ENCODE measurements around the gene DCLK2.

The DCLK2 gene

GRCh38 chr4:150123087-150123486, 44.8 kb downstream of the DCLK2 start:
- peak; percentile 68 for DNase-seq

- no peak for DNase-seq
These were observed 45.8 kb downstream of the DCLK2 start for GRCh38 chr4:150123796-150124677.

GRCh38 chr4:150126201-150126863, 48.1 kb downstream of the DCLK2 start:
- DNase-seq: no peak

GRCh38 chr4:150126864-150127203, 48.6 kb downstream of the DCLK2 start:
- DNase-seq: peak; percentile 30

GRCh38 chr4:150127757-150128156, 49.5 kb downstream of the DCLK2 start:
- DNase-seq: no peak

- DNase-seq: no peak
These were observed 52.7 kb downstream of the DCLK2 start for GRCh38 chr4:150130933-150131332.

- DNase-seq: no peak
These were observed 53.5 kb downstream of the DCLK2 start for GRCh38 chr4:150131581-150132228.

GRCh38 chr4:150133605-150134004, 55.4 kb downstream of the DCLK2 start:
- DNase-seq: no peak

GRCh38 chr4:150135134-150135772, 57.0 kb downstream of the DCLK2 start:
- DNase-seq: no peak

- DNase-seq: no peak
These were observed 57.8 kb downstream of the DCLK2 start for GRCh38 chr4:150136036-150136435.

GRCh38 chr4:150136481-150136880, 58.2 kb downstream of the DCLK2 start:
- DNase-seq: no peak

- peak; percentile 64 for DNase-seq
These were observed 61.1 kb downstream of the DCLK2 start for GRCh38 chr4:150139297-150139865.

GRCh38 chr4:150140774-150141400, 62.6 kb downstream of the DCLK2 start:
- peak; percentile 62 for DNase-seq

GRCh38 chr4:150141756-150142155, 63.5 kb downstream of the DCLK2 start:
- DNase-seq: no peak

GRCh38 chr4:150142831-150143230, 64.6 kb downstream of the DCLK2 start:
- DNase-seq: no peak

GRCh38 chr4:150145090-150145945, 67.1 kb downstream of the DCLK2 start:
- no peak for DNase-seq

- peak; percentile 25 for DNase-seq
These were observed 67.7 kb downstream of the DCLK2 start for GRCh38 chr4:150145946-150146340.

GRCh38 chr4:150149381-150149780, 71.1 kb downstream of the DCLK2 start:
- DNase-seq: no peak

GRCh38 chr4:150150629-150151062, 72.4 kb downstream of the DCLK2 start:
- DNase-seq: no peak

- DNase-seq: no peak
These were observed 74.5 kb downstream of the DCLK2 start for GRCh38 chr4:150152766-150153165.

- DNase-seq: no peak
These were observed 77.1 kb downstream of the DCLK2 start for GRCh38 chr4:150155391-150155790.
